SU-DHL-6 (cell line): ENCODE measurements around the gene LRP2BP.

Source experiments
- H2AFZ ChIP-seq: fragments of 200-600 bp; sonication (generic); 2 replicates; pipeline ENCODE4 v1.6.1; 2014; ENCODE audit warnings: low read depth, mild to moderate bottlenecking, moderate library complexity, mixed read lengths, antibody characterized with exemption, low read length; ENCODE audit not compliant: severe bottlenecking
- H3F3A ChIP-seq: fragments of 200-600 bp; shearing (Covaris generic); 2 replicates; pipeline ENCODE4 v1.6.0; 2016; ENCODE audit warnings: antibody characterized with exemption, mild to moderate bottlenecking; ENCODE audit not compliant: insufficient read depth
- H3K27ac ChIP-seq: fragments of 200-600 bp; sonication (generic); 2 replicates; pipeline ENCODE4 v1.5.1; 2016; ENCODE audit warnings: low read depth, mild to moderate bottlenecking, low read length, moderate library complexity, mixed read lengths
- H3K27me3 ChIP-seq: fragments of 200-600 bp; sonication (generic), shearing (Covaris generic); 2 replicates; pipeline ENCODE4 v1.6.0; 2014; ENCODE audit warnings: mild to moderate bottlenecking, low read length
- H3K36me3 ChIP-seq: fragments of 200-600 bp; sonication (generic); 2 replicates; pipeline ENCODE4 v1.6.1; 2014; ENCODE audit warnings: mild to moderate bottlenecking, low read length, mixed read lengths
- H3K4me2 ChIP-seq: fragments of 300-600, 200-600 bp; shearing (Covaris generic), sonication (generic); 2 replicates; pipeline ENCODE4 v1.6.0; 2014; ENCODE audit warnings: low read length, low read depth, mild to moderate bottlenecking; ENCODE audit not compliant: poor library complexity, severe bottlenecking
- H3K4me3 ChIP-seq: fragments of 200-600 bp; sonication (generic); 2 replicates; pipeline ENCODE4 v1.5.1; 2014; ENCODE audit warnings: antibody characterized with exemption, low read length, mild to moderate bottlenecking, mixed read lengths; ENCODE audit not compliant: insufficient read depth, poor library complexity, severe bottlenecking
- H3K79me2 ChIP-seq: fragments of 200-600 bp; sonication (generic); 2 replicates; pipeline ENCODE4 v1.6.1; 2014; ENCODE audit warnings: mild to moderate bottlenecking, low read length, moderate library complexity; ENCODE audit not compliant: insufficient read depth
- H3K9ac ChIP-seq: fragments of 200-600 bp; sonication (generic); 2 replicates; pipeline ENCODE4 v1.7.0; 2014; ENCODE audit warnings: mild to moderate bottlenecking, low read length
- H3K9me2 ChIP-seq: fragments of 200-600 bp; sonication (generic); replicated peaks from 2 replicates; pipeline ENCODE4 v1.6.1; 2014; ENCODE audit warnings: low read length; ENCODE audit not compliant: insufficient read depth
- H3K9me3 ChIP-seq: fragments of 200-600 bp; sonication (generic); 2 replicates; pipeline ENCODE4 v1.6.1; 2014; ENCODE audit warnings: low read length, mixed read lengths; ENCODE audit not compliant: insufficient read depth
- H4K20me1 ChIP-seq: fragments of 200-600 bp; sonication (generic); 2 replicates; pipeline ENCODE4 v1.6.1; 2014; ENCODE audit warnings: low read depth, mild to moderate bottlenecking, antibody characterized with exemption, low read length, moderate library complexity, mixed read lengths
- CTCF ChIP-seq: fragments of 200-600 bp; sonication (generic); IDR thresholded peaks from one replicate; pipeline ENCODE4 v1.5.1; 2017; ENCODE audit warnings: antibody characterized with exemption, mild to moderate bottlenecking, low read length, moderate library complexity; ENCODE audit not compliant: insufficient read depth, poor library complexity, severe bottlenecking
- EZH2phosphoT487 ChIP-seq: fragments of 200-600 bp; sonication (generic), shearing (Covaris generic); conservative IDR thresholded peaks from 2 replicates; pipeline ENCODE4 v1.6.1; 2018; ENCODE audit warnings: mild to moderate bottlenecking, antibody characterized with exemption, low read length, moderate library complexity, mixed read lengths

The LRP2BP gene

GRCh38 chr4:185396724-185397385 is 1.1 kb upstream of the LRP2BP start, which contains the start of gene ANKRD37:
Gene ANKRD37, plus strand, starts transcription at chr4:185396841. Its CDS starts 83 bp downstream, at chr4:185396924.
- Histone ChIP-seq H3K4me3 (peak within 1 kb of the TSS; percentile 77), H3K9ac (peak within 1 kb of the TSS; percentile 84), H3K79me2 (no peaks in the 10 kb centered on the region), H2AFZ (peak within 1 kb of the TSS; percentile 77), H3K9me3 (no peaks in the 10 kb centered on the region), H3K27ac (peak within 1 kb of the TSS; percentile 64), H3K36me3 (peaks cover 17% of the 10 kb centered on the region), H3K27me3 (no peaks in the 10 kb centered on the region), H3K4me2 (peak within 1 kb of the TSS; percentile 95), H4K20me1 (no peaks in the 10 kb centered on the region), H3K9me2 (no peaks in the 10 kb centered on the region), H3F3A (peaks cover 31% of the 10 kb centered on the region)
- TF ChIP-seq CTCF (no peak), EZH2phosphoT487 (no peak)

- Histone ChIP-seq H3K4me2 (peak overlapping the region; percentile 95), H3K27me3 (no peaks in the 10 kb centered on the region), H3K9ac (peak overlapping the region; percentile 84), H3K27ac (peak overlapping the region; percentile 64), H3K4me3 (peak overlapping the region; percentile 77), H3F3A (peaks cover 31% of the 10 kb centered on the region), H3K9me2 (no peaks in the 10 kb centered on the region), H3K36me3 (peaks cover 17% of the 10 kb centered on the region), H3K79me2 (no peaks in the 10 kb centered on the region), H3K9me3 (no peaks in the 10 kb centered on the region), H4K20me1 (no peaks in the 10 kb centered on the region), H2AFZ (peak overlapping the region; percentile 77)
- no peak for TF ChIP-seq CTCF
- no peak for TF ChIP-seq EZH2phosphoT487
Observed at GRCh38 chr4:185395956-185396723, 416 bp upstream of the LRP2BP start.

- Histone ChIP-seq H3K27me3 (no peaks in the 10 kb centered on the region), H3F3A (peaks cover 31% of the 10 kb centered on the region), H2AFZ (peak overlapping the region; percentile 77), H3K9me2 (no peaks in the 10 kb centered on the region), H3K9ac (peak overlapping the region; percentile 84), H3K36me3 (peaks cover 11% of the 10 kb centered on the region), H3K27ac (peak overlapping the region; percentile 64; the same call in 1 of the 2 replicates), H3K4me2 (peak overlapping the region; percentile 95), H3K4me3 (peak overlapping the region; percentile 77), H4K20me1 (no peaks in the 10 kb centered on the region), H3K79me2 (no peaks in the 10 kb centered on the region), H3K9me3 (no peaks in the 10 kb centered on the region)
- TF ChIP-seq EZH2phosphoT487: no peak
Observed at GRCh38 chr4:185394568-185395237, 1.0 kb downstream of the LRP2BP start.
